Measurements from ENCODE around the gene HGFAC.

HGFAC gene

DNA sequence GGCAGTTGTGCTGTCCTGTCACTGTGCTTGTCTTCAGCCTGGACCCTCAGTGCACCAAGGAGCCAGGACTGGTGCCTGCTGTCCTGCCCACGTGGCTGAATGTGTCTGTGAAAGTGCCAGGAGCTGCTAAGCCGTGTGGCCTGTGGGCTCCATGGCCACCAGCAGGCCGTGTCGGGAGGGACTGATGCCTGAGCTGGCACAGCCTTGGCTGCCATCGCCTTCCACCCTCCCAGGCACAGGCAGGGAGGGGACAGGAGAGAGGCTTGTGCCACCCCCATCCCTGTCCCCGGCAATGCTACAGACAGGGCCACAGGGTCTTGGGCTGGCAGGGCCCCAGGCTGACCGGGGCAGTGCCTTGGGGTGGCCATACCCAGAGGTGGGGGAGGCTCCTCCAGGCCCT, 46.1 kb downstream of the HGFAC start:
- DNase-seq (ENCODE audit: low read depth), result no peak
- TF ChIP-seq CTCF (IDR thresholded peaks at IDR 0.05; ENCODE audit: control insufficient read depth, insufficient read depth, low read depth, low read length, missing control alignments), result no peak
- no peak overlapping the region for H3K4me3 ChIP-seq (ENCODE audit: control insufficient read depth, low read depth, low read length)

- H3K4me3 ChIP-seq (ENCODE audit: control insufficient read depth, low read depth, low read length), result no peak overlapping the region
- DNase-seq (ENCODE audit: low read depth), result no peak
- no peak for TF ChIP-seq CTCF (IDR thresholded peaks at IDR 0.05; ENCODE audit: control insufficient read depth, insufficient read depth, low read depth, low read length, missing control alignments)
Observed at GRCh38 chr4:3488820-3489219, 47.1 kb downstream of the HGFAC start.

DNA sequence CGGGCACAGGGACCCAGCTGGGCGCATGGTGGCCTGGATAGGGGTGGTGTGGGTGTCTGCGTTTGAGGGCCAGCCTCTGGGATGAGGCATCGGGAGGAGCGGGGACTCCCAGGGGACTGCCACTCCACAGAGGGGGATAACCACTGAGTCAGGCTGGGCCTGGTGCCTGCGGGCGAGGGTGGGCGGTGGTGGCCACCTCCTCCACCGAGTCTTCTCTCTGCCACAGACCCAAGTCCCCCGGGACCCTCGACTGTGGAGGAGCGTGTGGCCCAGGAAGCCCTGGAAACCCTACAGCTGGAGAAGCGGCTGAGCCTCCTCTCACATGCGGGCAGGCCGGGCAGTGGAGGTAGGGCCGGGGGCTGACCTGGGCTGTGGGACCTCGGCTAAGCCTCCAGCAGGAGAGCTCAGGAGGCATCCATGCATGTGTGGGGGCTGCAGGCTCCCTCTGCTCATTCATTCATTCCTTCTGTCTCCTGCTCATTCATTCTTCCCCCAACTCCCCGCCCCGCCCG, 47.7 kb downstream of the HGFAC start:
- no peak for TF ChIP-seq CTCF (IDR thresholded peaks at IDR 0.05; ENCODE audit: control insufficient read depth, insufficient read depth, low read depth, low read length, missing control alignments)
- H3K4me3 ChIP-seq (ENCODE audit: control insufficient read depth, low read depth, low read length), result no peak overlapping the region
- no peak for DNase-seq (ENCODE audit: low read depth)

- peak; percentile 24 for DNase-seq (ENCODE audit: low read depth)
- H3K4me3 ChIP-seq (ENCODE audit: control insufficient read depth, low read depth, low read length), result no peak overlapping the region
Observed at GRCh38 chr4:3491681-3492405, 50.1 kb downstream of the HGFAC start.

GRCh38 chr4:3492741-3493719, 51.3 kb downstream of the HGFAC start:
- TF ChIP-seq CTCF (IDR thresholded peaks at IDR 0.05; ENCODE audit: control insufficient read depth, insufficient read depth, low read depth, low read length, missing control alignments), result no peak
- DNase-seq (ENCODE audit: low read depth), result no peak

More at GRCh38 chr4:3491681-3492405, 50.1 kb downstream of the HGFAC start:
- peak; percentile 1 for TF ChIP-seq CTCF (IDR thresholded peaks at IDR 0.05; ENCODE audit: control insufficient read depth, insufficient read depth, low read depth, low read length, missing control alignments)

DNA sequence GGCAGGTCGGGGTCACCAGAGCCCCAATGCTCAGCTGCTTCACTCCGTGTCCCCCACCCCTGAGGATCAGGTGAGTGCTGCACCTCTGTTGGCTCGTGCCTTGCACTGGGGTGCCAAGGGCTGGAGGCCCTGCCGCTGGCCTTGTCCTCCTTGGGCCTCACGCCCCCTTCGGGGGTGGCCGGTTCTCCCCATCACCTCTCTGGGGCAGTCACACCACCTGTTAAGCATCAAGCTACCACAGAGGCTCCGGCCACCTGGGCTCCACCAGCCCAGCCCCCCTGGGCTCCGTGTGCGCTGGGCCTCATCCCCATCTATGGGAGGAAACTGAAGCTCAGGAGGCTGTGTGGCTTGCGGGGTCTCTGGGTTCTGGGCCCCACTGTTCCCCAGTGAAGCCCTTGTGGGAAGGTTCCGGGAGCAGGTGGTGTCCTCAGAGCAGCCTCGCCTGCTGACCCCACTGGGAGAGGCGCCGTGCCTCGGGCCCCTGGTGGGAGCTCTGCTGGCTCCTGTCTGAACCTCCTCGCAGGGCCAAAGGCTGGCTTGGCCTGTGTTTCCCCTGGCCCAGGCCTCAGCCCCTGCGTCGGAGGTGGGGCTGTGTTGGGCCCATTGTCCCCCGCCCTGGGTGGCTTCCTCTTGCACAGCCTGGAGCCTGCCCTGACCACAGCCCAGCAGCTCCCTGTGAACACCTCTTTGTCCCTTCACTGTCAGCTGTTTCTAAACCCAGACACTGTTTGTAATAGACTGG, 52.1 kb downstream of the HGFAC start:
- DNase-seq (ENCODE audit: low read depth), result no peak
- no peak overlapping the region for H3K4me3 ChIP-seq (ENCODE audit: control insufficient read depth, low read depth, low read length)
- no peak for TF ChIP-seq CTCF (IDR thresholded peaks at IDR 0.05; ENCODE audit: control insufficient read depth, insufficient read depth, low read depth, low read length, missing control alignments)

More at GRCh38 chr4:3492741-3493719, 51.3 kb downstream of the HGFAC start:
- no peak overlapping the region for H3K4me3 ChIP-seq (ENCODE audit: control insufficient read depth, low read depth, low read length)
